ENCODE data around the gene CIITA.

The CIITA gene

GRCh38 chr16:10984509-10984908, 107.5 kb downstream of the CIITA start:
- DNase-seq (ENCODE audit: low read depth) = no peak
- H3K4me3 ChIP-seq (ENCODE audit: low read length) = no peak overlapping the region
- TF ChIP-seq CTCF (conservative IDR thresholded peaks at IDR 0.05; ENCODE audit: low read depth, low read length) = no peak
